ENCODE results near the gene VEPH1. TPM values are rescaled to one million over a fixed set of nuclear protein-coding genes. Genes with fewer than 3 reads are reported as not detected.

VEPH1 gene
- total RNA-seq, 5 donors from 2014 or later (not counting 1 experiment from before 2014, with no cell fraction given), result 0.33 to 0.67 (median 0.35) TPM; not detected in 2

- no peak for ATAC-seq (replicated peaks in 1 of 4)
- H3K36me3 Mint-ChIP-seq, result no peaks in the 10 kb centered on the region
- H3K27me3 Mint-ChIP-seq, result no peaks in the 10 kb centered on the region
- Histone ChIP-seq H3K9me3 (no peaks in the 10 kb centered on the region), H3K27ac (ENCODE audit: low read length) (no peak overlapping the region), H3K36me3 (ENCODE audit: control insufficient read depth in 2 of 2, extremely low read depth in 1 of 2, insufficient read depth in 1 of 2, low read length in 1 of 2) (no peaks in the 10 kb centered on the region), H3K4me3 (ENCODE audit: control insufficient read depth in 1 of 2, extremely low read depth in 1 of 2, low read length in 1 of 2) (no peak overlapping the region), H3K27me3 (replicated peaks in 1 of 2; ENCODE audit: control insufficient read depth in 2 of 2, extremely low read depth in 1 of 2, insufficient read depth in 2 of 2, low read length in 1 of 2) (no peaks in the 10 kb centered on the region), H3K4me1 (ENCODE audit: control insufficient read depth in 1 of 2, extremely low read depth in 1 of 2, insufficient read depth in 2 of 2, low read length in 2 of 2) (no peaks in the 10 kb centered on the region)
- no CpG with 5 or more reads among the region's 4 CpGs for WGBS (ENCODE audit: insufficient coverage)
- H3K4me3 Mint-ChIP-seq, result no peak overlapping the region
- no peak for DNase-seq
- POLR2A ChIA-PET, result no interaction called here
- H3K27ac Mint-ChIP-seq, result no peak overlapping the region
- CTCF ChIA-PET, result no interaction called here
- peaks cover 0 to 2% (median 0%) of the 10 kb centered on the region in 3 donors for H3K9me3 Mint-ChIP-seq
- no peaks in the 10 kb centered on the region for H3K4me1 Mint-ChIP-seq
Observed at GRCh38 chr3:157514371-157514895, 11.2 kb upstream of the VEPH1 start.

GRCh38 chr3:157513585-157513984 lies 10.4 kb upstream of the VEPH1 start:
- ChIA-PET POLR2A (no interaction called here), CTCF (no interaction called here)
- Histone ChIP-seq H3K27me3 (replicated peaks in 1 of 2; ENCODE audit: control insufficient read depth in 2 of 2, extremely low read depth in 1 of 2, insufficient read depth in 2 of 2, low read length in 1 of 2) (no peaks in the 10 kb centered on the region), H3K9me3 (no peaks in the 10 kb centered on the region), H3K36me3 (ENCODE audit: control insufficient read depth in 2 of 2, extremely low read depth in 1 of 2, insufficient read depth in 1 of 2, low read length in 1 of 2) (no peaks in the 10 kb centered on the region), H3K27ac (ENCODE audit: low read length) (no peak overlapping the region), H3K4me1 (ENCODE audit: control insufficient read depth in 1 of 2, extremely low read depth in 1 of 2, insufficient read depth in 2 of 2, low read length in 2 of 2) (no peaks in the 10 kb centered on the region), H3K4me3 (ENCODE audit: control insufficient read depth in 1 of 2, extremely low read depth in 1 of 2, low read length in 1 of 2) (no peak overlapping the region)
- no peak overlapping the region for H3K27ac Mint-ChIP-seq
- no peaks in the 10 kb centered on the region for H3K9me3 Mint-ChIP-seq
- WGBS (ENCODE audit: insufficient coverage), result no CpG with 5 or more reads among the region's 1 CpG
- H3K4me1 Mint-ChIP-seq, result no peaks in the 10 kb centered on the region
- no peak for DNase-seq
- no peak overlapping the region for H3K4me3 Mint-ChIP-seq
- ATAC-seq (replicated peaks in 1 of 4), result no peak
- H3K27me3 Mint-ChIP-seq, result peaks cover 0 to 1% of the 10 kb centered on the region in 2 donors
- no peaks in the 10 kb centered on the region for H3K36me3 Mint-ChIP-seq

- ChIA-PET CTCF (no interaction called here), POLR2A (no interaction called here)
- WGBS (ENCODE audit: insufficient coverage), result 88% methylated on average over 4 of the region's 5 CpGs
- no peak overlapping the region for H3K4me3 ChIP-seq (ENCODE audit: control insufficient read depth in 1 of 2, extremely low read depth in 1 of 2, low read length in 1 of 2)
- Mint-ChIP-seq H3K9me3 (no peaks in the 10 kb centered on the region), H3K4me1 (no peaks in the 10 kb centered on the region), H3K36me3 (no peaks in the 10 kb centered on the region), H3K27ac (no peak overlapping the region), H3K27me3 (peaks cover 0 to 5% of the 10 kb centered on the region in 2 donors), H3K4me3 (no peak overlapping the region)
- ATAC-seq (replicated peaks in 1 of 4) (no peak), DNase-seq (no peak)
- H3K9me3 ChIP-seq, result no peaks in the 10 kb centered on the region
- no peaks in the 10 kb centered on the region for H3K4me1 ChIP-seq (ENCODE audit: control insufficient read depth in 1 of 2, extremely low read depth in 1 of 2, insufficient read depth in 2 of 2, low read length in 2 of 2)
- no peaks in the 10 kb centered on the region for H3K36me3 ChIP-seq (ENCODE audit: control insufficient read depth in 2 of 2, extremely low read depth in 1 of 2, insufficient read depth in 1 of 2, low read length in 1 of 2)
- no peaks in the 10 kb centered on the region for H3K27me3 ChIP-seq (replicated peaks in 1 of 2; ENCODE audit: control insufficient read depth in 2 of 2, extremely low read depth in 1 of 2, insufficient read depth in 2 of 2, low read length in 1 of 2)
- H3K27ac ChIP-seq (ENCODE audit: low read length), result no peak overlapping the region
Observed at GRCh38 chr3:157512534-157512933, 9.3 kb upstream of the VEPH1 start.

- ATAC-seq (replicated peaks in 1 of 4) (no peak), DNase-seq (no peak)
- no peaks in the 10 kb centered on the region for H3K4me1 ChIP-seq (ENCODE audit: control insufficient read depth in 1 of 2, extremely low read depth in 1 of 2, insufficient read depth in 2 of 2, low read length in 2 of 2)
- H3K27ac ChIP-seq (ENCODE audit: low read length), result no peak overlapping the region
- Mint-ChIP-seq H3K4me3 (no peak overlapping the region), H3K36me3 (no peaks in the 10 kb centered on the region), H3K4me1 (no peaks in the 10 kb centered on the region), H3K27ac (no peak overlapping the region), H3K27me3 (peaks cover 4 to 9% of the 10 kb centered on the region in 2 donors), H3K9me3 (peaks cover 0 to 4% (median 0%) of the 10 kb centered on the region in 3 donors)
- CTCF ChIA-PET, result no interaction called here
- H3K27me3 ChIP-seq (replicated peaks in 1 of 2; ENCODE audit: control insufficient read depth in 2 of 2, extremely low read depth in 1 of 2, insufficient read depth in 2 of 2, low read length in 1 of 2), result no peaks in the 10 kb centered on the region
- H3K4me3 ChIP-seq (ENCODE audit: control insufficient read depth in 1 of 2, extremely low read depth in 1 of 2, low read length in 1 of 2), result no peak overlapping the region
- POLR2A ChIA-PET, result no interaction called here
- WGBS (ENCODE audit: insufficient coverage), result 95% methylated on average over 1 of the region's 1 CpG
- no peaks in the 10 kb centered on the region for H3K9me3 ChIP-seq
- H3K36me3 ChIP-seq (ENCODE audit: control insufficient read depth in 2 of 2, extremely low read depth in 1 of 2, insufficient read depth in 1 of 2, low read length in 1 of 2), result no peaks in the 10 kb centered on the region
Observed at GRCh38 chr3:157508461-157508860, 5.2 kb upstream of the VEPH1 start.

- Mint-ChIP-seq H3K27ac (no peak overlapping the region), H3K4me1 (peaks cover 0 to 13% (median 7%) of the 10 kb centered on the region in 3 donors), H3K36me3 (no peaks in the 10 kb centered on the region), H3K27me3 (peaks cover 27% of the 10 kb centered on the region in 2 donors), H3K9me3 (peaks cover 0 to 4% (median 0%) of the 10 kb centered on the region in 3 donors), H3K4me3 (no peak overlapping the region)
- Histone ChIP-seq H3K9me3 (no peaks in the 10 kb centered on the region), H3K36me3 (ENCODE audit: control insufficient read depth in 2 of 2, extremely low read depth in 1 of 2, insufficient read depth in 1 of 2, low read length in 1 of 2) (no peaks in the 10 kb centered on the region), H3K4me1 (ENCODE audit: control insufficient read depth in 1 of 2, extremely low read depth in 1 of 2, insufficient read depth in 2 of 2, low read length in 2 of 2) (no peaks in the 10 kb centered on the region), H3K4me3 (ENCODE audit: control insufficient read depth in 1 of 2, extremely low read depth in 1 of 2, low read length in 1 of 2) (no peak overlapping the region), H3K27me3 (replicated peaks in 1 of 2; ENCODE audit: control insufficient read depth in 2 of 2, extremely low read depth in 1 of 2, insufficient read depth in 2 of 2, low read length in 1 of 2) (peaks cover 6% of the 10 kb centered on the region in 2 experiments), H3K27ac (ENCODE audit: low read length) (no peak overlapping the region)
- 80% methylated on average over 1 of the region's 4 CpGs for WGBS (ENCODE audit: insufficient coverage)
- DNase-seq, result no peak
- ChIA-PET CTCF (no interaction called here), POLR2A (no interaction called here)
- no peak for ATAC-seq (replicated peaks in 1 of 4)
Observed at GRCh38 chr3:157501863-157502262, 1.4 kb downstream of the VEPH1 start.

GRCh38 chr3:157500232-157500631 lies 3.0 kb downstream of the VEPH1 start:
- H3K4me3 ChIP-seq (ENCODE audit: control insufficient read depth in 1 of 2, extremely low read depth in 1 of 2, low read length in 1 of 2), result no peak overlapping the region
- no peaks in the 10 kb centered on the region for H3K9me3 ChIP-seq
- H3K27me3 Mint-ChIP-seq, result peaks cover 22 to 23% of the 10 kb centered on the region in 2 donors
- no peaks in the 10 kb centered on the region for H3K9me3 Mint-ChIP-seq
- ChIA-PET CTCF (no interaction called here), POLR2A (interaction anchor here in 1 of 2 donors (1.0 kb wide), 1 partner anchor 14 kb away, joined by 7 read pairs; no protein-coding TSS in a partner anchor)
- peak overlapping the region in 1 of 3 donors; percentile 25 for H3K4me3 Mint-ChIP-seq
- no peak overlapping the region for H3K27ac Mint-ChIP-seq
- H3K27me3 ChIP-seq (replicated peaks in 1 of 2; ENCODE audit: control insufficient read depth in 2 of 2, extremely low read depth in 1 of 2, insufficient read depth in 2 of 2, low read length in 1 of 2), result peaks cover 6% of the 10 kb centered on the region in 2 experiments
- no CpG with 5 or more reads among the region's 4 CpGs for WGBS (ENCODE audit: insufficient coverage)
- ATAC-seq (replicated peaks in 1 of 4) (no peak), DNase-seq (no peak)
- H3K36me3 Mint-ChIP-seq, result no peaks in the 10 kb centered on the region
- no peaks in the 10 kb centered on the region for H3K36me3 ChIP-seq (ENCODE audit: control insufficient read depth in 2 of 2, extremely low read depth in 1 of 2, insufficient read depth in 1 of 2, low read length in 1 of 2)
- peaks cover 0 to 13% (median 7%) of the 10 kb centered on the region in 3 donors for H3K4me1 Mint-ChIP-seq
- no peak overlapping the region for H3K27ac ChIP-seq (ENCODE audit: low read length)
- no peaks in the 10 kb centered on the region for H3K4me1 ChIP-seq (ENCODE audit: control insufficient read depth in 1 of 2, extremely low read depth in 1 of 2, insufficient read depth in 2 of 2, low read length in 2 of 2)
